GM19023 (cell line): Measurements from ENCODE around the gene SEZ6L.

Experiments
- ATAC-seq: cut with Tn5 transposase; IDR thresholded peaks from one replicate; pipeline ENCODE4 v1.9.1; 2021; ENCODE audit warnings: mild to moderate bottlenecking, moderate library complexity; ENCODE audit not compliant: unreplicated experiment

The SEZ6L gene

GRCh38 chr22:26414347-26414746 is 245.1 kb downstream of the SEZ6L start:
- no peak for ATAC-seq

GRCh38 chr22:26416256-26416655 is 247.0 kb downstream of the SEZ6L start:
- ATAC-seq = no peak

DNA sequence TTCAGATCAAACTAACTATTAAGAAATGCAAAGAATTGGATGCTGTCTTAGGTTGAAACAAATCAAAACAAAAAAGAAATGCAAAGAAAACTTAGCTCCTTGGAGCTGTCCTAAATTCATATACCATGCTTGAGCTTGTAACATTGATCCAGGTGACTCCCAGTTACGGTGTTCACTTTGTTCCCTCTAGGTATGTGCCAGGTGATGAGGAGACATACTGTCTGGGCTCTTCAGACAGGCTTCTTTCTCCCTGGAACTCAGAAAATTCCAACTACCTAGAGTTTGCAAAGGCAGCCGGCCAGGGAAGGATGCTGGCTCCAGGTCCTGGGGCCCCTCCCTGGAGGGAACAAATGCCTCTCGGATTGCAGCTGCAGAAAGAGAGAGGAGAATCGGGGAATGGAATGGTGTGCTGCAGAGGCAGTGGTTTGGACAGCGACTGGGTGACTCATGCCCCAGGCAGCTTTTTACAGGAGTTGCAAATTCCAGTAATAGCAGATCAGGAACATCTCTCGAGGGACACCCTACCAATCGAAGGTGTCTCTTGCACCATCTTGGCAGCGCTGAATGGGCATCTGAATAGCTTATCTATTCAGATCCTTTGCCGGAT is 247.5 kb downstream of the SEZ6L start:
- no peak for ATAC-seq

- ATAC-seq = no peak
Measured at GRCh38 chr22:26417406-26417805, 248.1 kb downstream of the SEZ6L start.

GRCh38 chr22:26418620-26419019 is 249.4 kb downstream of the SEZ6L start:
- no peak for ATAC-seq

DNA sequence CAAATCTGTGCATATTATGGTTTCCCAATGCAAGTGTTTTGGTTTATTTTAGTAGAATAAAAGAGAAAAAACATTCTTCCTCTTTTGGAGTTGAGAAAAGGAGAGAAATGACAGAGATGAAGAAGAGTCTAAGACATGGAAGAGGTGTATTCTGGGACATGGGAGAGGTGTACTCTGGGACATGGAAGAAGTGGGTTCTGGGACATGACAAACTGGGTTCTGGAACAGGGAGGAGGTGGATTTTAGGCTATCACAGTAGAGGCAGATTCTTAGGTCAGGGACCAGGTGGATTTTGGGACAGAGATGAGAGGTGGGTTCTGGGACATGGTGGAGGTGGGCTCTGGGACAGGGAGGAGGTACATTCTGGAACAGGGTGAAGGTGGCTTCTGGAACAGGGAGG is 257.7 kb downstream of the SEZ6L start:
- ATAC-seq = no peak

- ATAC-seq = peak; percentile 70
Measured at GRCh38 chr22:26428515-26429457, 259.5 kb downstream of the SEZ6L start, which contains the start of gene ASPHD2. Gene ASPHD2, plus strand, starts transcription at chr22:26429260. Its CDS starts 4,356 bp downstream, at chr22:26433616.

- peak; percentile 11 for ATAC-seq
Measured at GRCh38 chr22:26429458-26430286, 260.4 kb downstream of the SEZ6L start.

DNA sequence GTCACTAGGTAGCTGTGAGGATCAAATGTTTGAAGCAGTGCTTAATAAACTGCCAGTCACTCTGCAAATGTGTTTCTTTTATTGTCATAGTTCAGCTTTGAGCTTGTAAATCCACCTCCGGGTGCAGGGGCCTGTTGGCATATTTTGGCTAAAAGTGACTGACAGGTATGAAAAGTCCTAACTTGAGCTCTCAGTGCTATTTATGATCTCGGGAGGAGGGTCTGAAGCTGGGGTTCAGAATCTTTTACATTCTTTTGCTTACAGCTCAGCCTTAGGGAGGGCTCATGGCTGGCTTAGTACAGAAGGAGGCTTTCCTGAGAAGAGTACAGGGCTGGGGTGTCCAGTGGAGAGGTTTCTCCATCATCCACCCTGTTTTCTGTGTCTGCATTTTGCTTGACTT is 261.3 kb downstream of the SEZ6L start:
- ATAC-seq = no peak

- ATAC-seq = no peak
Measured at GRCh38 chr22:26431261-26431995, 262.2 kb downstream of the SEZ6L start.

- no peak for ATAC-seq
Measured at GRCh38 chr22:26432619-26433311, 263.5 kb downstream of the SEZ6L start.
